Fibroblast of the aortic adventitia (primary cell): ENCODE measurements around the gene ALK. TPM values are rescaled to one million over a fixed set of nuclear protein-coding genes. Genes with fewer than 3 reads are reported as not detected.

Experiments
- DNase-seq: peaks from one replicate; pipeline ENCODE4 v3.0.0-alpha.2; 2010; ENCODE audit warnings: low read depth
- H3K4me3 ChIP-seq: 2 replicates; pipeline ENCODE4 v1.5.1; 2011; ENCODE audit warnings: low read depth, mild to moderate bottlenecking, control low read depth, low read length, moderate library complexity
- total RNA-seq: library from RNA; depleted of rRNA; stranded (reverse); fragments of >200 nt; gene quantifications from 2 replicates; pipeline ENCODE4 v1.2.3, GENCODE V29; 2012; ENCODE audit warnings: low replicate concordance
- TF ChIP-seq, protein P1 (sequence below): IDR thresholded peaks from 2 replicates; pipeline ENCODE4 v1.5.1; 2011; ENCODE audit warnings: mild to moderate bottlenecking, low read length, control low read depth, inconsistent platforms; ENCODE audit not compliant: insufficient read depth

The ALK gene
- total RNA-seq, 1 donor, result 0.27 TPM

DNA sequence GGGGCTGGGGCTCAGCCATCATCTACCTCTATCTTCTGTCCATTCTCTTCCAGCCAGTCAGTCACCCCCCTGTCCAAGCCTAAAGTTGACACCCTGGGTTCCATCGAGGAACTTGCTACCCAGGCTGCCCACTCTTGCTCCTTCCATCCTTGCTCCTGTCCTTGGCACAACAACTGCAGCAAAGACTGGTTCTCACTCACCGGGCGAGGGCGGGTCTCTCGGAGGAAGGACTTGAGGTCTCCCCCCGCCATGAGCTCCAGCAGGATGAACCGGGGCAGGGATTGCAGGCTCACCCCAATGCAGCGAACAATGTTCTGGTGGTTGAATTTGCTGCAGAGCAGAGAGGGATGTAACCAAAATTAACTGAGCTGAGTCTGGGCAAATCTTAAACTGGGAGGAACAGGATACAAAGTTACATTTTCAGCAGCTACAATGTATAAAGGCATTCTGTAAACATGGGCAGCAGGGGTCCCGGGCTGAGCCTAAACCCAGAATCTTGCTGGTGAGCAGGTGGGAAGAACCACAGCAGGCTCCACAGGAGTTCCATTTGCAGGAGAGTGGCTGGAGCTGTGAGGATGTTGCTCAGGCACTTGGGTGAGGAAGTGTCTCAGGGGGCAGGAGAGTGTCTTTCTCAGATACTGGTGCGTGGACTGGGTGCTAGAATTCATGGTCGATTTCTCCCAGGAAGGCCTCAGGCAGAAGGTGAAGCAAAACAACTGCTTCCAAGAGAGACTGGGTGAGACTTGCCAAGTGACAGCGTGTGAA, 700.7 kb downstream of the ALK start:
- no peak overlapping the region for H3K4me3 ChIP-seq
- TF ChIP-seq, protein P1, sequence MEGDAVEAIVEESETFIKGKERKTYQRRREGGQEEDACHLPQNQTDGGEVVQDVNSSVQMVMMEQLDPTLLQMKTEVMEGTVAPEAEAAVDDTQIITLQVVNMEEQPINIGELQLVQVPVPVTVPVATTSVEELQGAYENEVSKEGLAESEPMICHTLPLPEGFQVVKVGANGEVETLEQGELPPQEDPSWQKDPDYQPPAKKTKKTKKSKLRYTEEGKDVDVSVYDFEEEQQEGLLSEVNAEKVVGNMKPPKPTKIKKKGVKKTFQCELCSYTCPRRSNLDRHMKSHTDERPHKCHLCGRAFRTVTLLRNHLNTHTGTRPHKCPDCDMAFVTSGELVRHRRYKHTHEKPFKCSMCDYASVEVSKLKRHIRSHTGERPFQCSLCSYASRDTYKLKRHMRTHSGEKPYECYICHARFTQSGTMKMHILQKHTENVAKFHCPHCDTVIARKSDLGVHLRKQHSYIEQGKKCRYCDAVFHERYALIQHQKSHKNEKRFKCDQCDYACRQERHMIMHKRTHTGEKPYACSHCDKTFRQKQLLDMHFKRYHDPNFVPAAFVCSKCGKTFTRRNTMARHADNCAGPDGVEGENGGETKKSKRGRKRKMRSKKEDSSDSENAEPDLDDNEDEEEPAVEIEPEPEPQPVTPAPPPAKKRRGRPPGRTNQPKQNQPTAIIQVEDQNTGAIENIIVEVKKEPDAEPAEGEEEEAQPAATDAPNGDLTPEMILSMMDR, result no peak
- no peak for DNase-seq

DNA sequence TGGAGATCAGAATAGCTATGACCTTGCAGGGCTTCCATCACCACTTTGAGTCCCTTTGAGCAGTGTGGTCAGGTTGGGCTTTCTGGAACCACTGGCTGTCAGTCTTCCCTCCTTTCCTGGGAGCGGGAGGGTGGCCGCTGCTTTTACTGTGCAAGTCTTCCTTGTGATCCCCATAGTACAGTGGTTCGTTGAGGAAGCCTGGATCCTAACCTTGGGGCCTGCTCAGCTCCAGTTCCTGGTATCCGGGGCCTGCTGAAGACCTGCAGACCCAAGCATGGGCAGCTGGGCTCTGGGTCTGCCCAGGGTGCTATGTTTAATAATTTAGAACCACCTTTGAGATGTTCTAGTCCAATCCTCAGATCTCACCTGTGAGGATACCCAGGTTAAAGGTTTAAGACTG, 702.0 kb downstream of the ALK start:
- TF ChIP-seq, protein P1, result no peak
- H3K4me3 ChIP-seq, result no peak overlapping the region
- DNase-seq, result no peak

GRCh38 chr2:29218550-29219125, 702.7 kb downstream of the ALK start:
- TF ChIP-seq, protein P1, result no peak
- H3K4me3 ChIP-seq, result no peak overlapping the region
- no peak for DNase-seq

DNA sequence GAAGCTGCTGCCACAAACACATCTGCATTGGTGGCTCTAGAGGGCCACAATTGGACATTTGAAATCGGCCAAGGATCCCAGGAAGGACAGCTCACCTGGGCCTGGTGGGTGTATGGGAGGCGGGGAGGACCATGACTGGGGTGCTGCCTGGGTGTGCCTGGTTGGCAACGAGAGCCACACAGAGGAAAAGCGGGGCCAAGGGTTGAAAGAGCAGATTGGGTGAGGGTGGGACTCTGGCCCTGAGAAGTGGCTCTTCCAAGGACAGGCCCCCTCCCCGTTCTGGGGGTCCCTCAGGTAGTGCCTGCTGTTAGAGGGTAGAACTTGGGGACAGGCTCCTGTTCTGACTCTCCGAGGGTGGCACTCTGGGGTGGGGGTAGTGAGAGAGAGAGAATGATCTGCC, 703.3 kb downstream of the ALK start:
- no peak for DNase-seq
- TF ChIP-seq, protein P1, result no peak
- H3K4me3 ChIP-seq, result no peak overlapping the region

DNA sequence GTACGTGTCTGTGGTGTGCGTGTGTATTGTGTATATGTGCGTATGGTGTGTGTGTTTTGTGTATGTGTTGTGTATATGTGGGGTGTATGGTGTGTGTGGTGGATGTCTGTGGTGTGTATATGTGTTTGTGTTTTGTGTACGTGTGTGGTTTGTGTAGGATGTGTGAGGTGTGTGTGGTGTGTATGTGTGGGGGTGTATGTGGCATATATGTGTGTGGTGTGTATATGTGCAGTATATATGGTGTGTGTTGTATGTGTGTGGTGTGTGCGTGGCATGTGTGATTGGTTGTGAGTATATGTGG, 704.8 kb downstream of the ALK start:
- no peak for DNase-seq
- TF ChIP-seq, protein P1, result no peak
- no peak overlapping the region for H3K4me3 ChIP-seq

GRCh38 chr2:29215739-29216608, 705.4 kb downstream of the ALK start:
- H3K4me3 ChIP-seq, result no peak overlapping the region
- TF ChIP-seq, protein P1, result no peak
- DNase-seq, result no peak
